HG02798 (cell line): ENCODE results near the gene ST7.

Experiments used
- ATAC-seq: cut with Tn5 transposase; IDR thresholded peaks from one replicate; pipeline ENCODE4 v1.9.1; 2021; ENCODE audit warnings: mild to moderate bottlenecking; ENCODE audit not compliant: unreplicated experiment, poor library complexity

ST7 gene

GRCh38 chr7:117172283-117172682, 219.0 kb downstream of the ST7 start:
- no peak for ATAC-seq

DNA sequence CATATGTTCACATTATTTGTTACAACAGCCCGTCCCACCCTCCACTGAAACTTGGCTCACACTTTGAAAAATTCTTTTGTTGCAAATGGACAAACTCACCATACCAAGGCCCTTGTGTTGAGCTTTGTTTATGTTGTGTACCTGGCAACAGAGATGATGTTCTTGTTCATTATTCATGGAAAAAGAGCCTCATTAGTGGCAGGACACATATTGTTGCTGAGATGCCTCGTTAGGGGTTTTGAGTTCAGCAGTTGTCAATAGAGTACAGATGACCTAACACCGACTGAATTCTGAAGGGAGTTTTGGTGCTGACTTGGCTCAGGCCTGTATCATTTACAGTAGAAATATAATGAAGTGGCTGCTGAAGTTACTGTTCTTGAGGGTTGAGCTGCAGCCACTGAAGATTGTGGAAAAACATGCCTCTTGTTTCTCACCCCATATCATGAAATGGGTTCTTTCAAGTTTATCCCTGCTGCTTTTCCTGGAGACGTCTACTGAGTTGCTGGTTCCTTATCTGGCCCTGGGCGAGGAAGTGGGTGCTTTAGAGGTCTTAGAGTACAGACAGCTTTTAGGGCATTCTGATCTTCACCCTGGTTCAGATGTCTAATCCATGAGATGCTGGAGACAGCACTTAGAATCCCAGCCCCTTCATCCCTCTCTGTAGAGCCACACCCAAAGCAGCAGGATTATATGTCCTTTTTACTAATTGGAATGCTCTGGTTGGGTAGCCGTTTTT, 219.9 kb downstream of the ST7 start:
- no peak for ATAC-seq

DNA sequence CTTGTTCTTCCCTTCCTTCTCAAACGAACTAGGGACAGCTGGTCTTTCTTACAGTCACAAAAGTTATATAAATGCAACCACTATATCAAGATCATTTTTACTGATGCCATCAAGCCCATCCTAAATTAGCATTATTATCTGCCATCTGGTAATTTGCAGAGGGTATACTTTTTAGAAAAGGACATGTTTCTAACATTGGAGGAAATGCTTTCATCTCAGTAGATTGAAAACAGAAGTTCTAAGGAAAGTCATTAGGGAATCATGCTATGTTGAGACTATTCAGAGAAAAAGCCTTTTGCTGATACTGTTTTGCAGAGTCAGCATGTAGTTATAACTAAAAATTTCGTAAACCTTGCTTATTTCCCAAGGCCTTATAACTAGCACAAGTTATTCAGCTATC, 222.9 kb downstream of the ST7 start:
- no peak for ATAC-seq

DNA sequence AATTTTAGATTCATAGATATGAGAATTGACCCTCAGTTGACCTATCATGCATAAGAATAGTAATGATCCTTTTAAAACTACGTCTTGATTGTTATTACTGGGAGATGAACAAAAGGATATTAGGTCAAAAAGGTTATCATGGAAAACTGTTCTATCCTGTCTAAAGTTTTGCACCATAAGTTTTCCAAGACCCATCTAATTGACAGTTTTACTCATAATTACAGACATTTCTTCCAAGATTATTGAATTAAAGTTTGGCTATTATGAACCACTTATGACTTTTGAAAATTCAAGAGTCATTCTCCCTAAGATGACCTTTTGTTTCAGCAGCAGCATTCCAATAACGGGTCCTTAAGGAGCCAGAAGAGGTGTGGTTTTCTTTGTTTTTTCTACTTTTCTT, 225.3 kb downstream of the ST7 start:
- ATAC-seq = no peak

DNA sequence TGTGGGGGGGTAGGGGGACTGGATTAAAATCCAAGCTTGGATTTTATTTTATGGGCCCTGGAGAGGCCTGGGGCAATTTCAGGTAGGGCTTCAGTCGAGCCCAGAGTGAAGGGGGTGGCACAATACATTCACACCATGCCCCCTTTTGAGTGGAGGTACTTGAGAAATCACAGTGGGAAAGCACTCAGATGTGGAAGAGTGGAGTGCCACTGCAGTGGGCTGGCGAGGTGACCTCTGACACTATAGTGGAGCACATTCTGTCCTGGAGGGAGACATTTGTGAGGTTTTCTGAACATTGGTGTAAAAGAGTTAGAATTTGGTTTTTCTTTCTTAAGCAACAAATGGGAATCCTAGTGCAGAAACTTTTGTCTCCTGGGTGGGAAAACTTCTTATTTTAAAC, 226.4 kb downstream of the ST7 start:
- ATAC-seq = no peak

GRCh38 chr7:117183729-117184128, 230.4 kb downstream of the ST7 start:
- no peak for ATAC-seq

DNA sequence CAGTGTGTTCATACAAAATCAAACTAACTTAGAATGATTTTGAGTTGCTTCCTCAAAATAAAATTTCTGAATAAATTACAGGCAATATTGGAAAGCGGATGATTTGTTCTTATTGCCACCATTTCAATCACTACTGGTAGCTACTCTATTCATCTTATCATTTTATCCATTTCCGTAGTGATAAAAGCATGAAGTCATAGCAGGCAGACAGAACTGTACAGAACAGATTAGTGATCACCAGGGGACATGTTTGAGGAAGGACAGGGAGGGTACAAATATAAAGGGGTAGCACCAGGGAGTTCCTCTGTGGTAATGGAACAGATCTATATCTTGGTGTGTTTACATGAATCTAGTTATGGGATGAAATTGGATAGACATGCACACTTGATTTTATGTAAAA, 231.1 kb downstream of the ST7 start:
- no peak for ATAC-seq

DNA sequence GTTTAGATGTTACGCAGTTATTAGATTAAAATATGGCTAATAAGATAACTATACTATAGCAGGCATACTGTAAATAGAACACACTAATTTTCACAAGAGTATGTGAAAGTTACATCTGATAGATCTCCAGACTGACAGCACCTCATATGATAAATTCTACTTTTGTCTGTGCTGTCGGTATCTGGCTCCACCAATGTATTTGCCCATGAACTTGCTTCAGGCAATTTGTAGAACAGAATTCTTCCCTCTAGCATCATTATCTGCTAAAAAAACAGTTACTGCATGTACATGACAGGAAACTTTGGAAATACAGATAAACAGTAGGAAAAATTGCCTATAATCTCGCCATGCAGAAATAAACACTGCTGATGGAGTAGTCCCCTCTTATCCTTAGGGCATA, 231.8 kb downstream of the ST7 start:
- ATAC-seq = no peak

DNA sequence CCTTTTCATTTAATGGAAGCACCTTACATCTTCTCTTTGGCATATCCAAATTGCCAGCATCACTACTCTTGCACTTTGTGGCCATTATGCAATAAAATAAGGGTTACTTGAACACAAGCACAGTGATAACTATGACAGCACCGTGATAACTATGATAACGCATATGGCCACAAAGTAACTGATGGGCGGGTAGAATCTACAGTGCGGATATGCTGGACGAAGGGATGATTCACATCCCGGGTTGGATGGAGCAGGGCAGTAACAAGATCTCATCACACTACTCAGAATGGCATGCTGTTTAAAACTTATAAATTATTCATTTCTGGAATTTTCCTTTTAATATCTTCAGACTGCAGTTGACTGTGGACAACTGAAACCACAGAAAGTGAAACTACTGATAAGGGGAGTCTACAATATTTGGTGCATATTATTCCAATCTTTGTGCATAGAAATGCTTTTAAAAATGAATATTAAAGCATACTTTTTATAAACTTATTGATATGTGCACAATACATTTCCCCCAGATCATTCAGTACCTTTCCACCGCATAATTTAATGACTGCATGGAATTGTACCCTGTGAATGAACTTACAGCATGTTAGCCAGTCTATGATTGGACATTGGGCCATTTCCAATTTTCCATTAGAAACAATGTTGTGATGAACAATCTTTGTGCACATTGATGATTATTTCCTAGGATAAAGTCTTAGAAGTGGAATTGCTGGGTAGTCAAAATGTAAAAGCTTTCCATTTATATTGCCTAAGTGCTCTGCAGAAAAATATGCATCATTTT, 233.1 kb downstream of the ST7 start:
- ATAC-seq = no peak

DNA sequence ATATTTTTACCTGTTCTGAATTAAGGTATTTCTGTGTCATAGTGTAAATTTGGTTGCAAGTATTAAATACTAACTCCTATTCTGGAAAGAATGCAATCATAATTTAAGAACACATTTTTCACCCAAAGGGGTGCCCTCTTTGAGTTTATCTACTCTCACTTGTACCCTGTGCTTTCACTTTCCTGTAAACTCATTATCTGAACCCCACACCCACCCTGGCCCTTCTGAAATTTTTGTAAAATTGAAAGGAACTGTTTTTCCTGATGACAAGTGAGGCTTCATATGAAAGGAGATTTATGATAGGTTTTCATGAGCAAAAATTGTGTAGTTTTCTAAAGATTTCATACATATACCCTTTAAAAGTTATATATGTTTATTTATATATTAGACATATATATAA, 235.1 kb downstream of the ST7 start:
- no peak for ATAC-seq

- no peak for ATAC-seq
Observed at GRCh38 chr7:117188949-117189592, 235.8 kb downstream of the ST7 start.

DNA sequence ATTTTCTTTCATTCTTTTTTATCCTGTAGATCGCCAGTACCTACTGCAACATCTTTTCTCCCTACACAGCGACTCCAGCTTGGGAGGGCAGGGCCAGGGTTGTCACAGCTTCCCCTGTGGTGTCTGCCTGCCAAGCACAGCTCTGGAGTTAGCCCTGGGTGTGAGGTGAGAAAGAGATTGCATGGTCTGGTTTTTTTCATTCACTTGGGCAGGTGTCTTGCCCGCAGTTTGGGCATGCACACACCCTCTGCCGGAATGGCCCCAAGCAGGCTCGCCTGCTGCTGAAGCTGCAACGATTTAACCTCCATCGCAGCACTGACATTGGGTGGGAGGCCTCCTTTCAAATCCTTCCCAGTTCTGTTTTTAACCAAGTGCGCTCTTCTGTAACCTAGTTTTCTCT, 236.8 kb downstream of the ST7 start:
- ATAC-seq = no peak

- ATAC-seq = no peak
Observed at GRCh38 chr7:117190746-117191435, 237.6 kb downstream of the ST7 start.

DNA sequence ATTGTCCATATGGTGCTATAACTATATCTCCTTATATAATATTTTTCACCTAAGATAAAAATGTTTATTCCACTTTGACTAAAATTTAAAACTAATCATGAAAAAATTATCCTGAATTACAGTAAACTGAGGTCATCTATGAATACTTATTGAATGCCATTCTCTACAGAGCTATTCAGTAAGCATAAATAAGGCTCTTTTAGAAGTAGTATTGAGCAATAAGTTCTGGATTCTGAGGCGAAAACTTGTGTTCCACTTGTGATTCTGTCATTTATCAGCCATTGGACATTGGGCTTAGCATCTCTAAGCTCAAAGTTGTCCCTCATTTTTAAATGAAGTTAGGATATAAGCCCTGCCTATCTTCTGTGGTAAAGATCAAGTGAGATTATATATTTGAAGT, 238.8 kb downstream of the ST7 start:
- no peak for ATAC-seq

GRCh38 chr7:117193564-117193963, 240.3 kb downstream of the ST7 start:
- ATAC-seq = no peak

DNA sequence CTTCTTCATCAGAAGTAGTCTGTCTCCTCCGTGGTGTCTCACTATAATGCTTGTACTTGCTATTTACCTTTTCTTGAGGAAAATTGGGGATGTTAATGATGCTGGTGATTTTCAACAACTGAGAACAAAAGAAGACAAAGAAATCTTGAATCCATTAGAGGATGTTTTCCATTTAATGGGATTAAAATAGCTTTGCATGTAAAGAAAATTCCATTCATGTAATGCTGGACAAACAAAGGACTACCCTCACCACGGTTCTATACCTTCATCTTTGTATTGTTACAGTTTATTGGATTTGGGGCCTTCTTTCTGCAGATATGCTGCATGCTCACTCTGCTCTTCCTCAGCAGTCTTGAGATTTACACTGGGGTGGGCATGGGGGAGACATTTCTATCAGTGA, 241.1 kb downstream of the ST7 start:
- no peak for ATAC-seq

DNA sequence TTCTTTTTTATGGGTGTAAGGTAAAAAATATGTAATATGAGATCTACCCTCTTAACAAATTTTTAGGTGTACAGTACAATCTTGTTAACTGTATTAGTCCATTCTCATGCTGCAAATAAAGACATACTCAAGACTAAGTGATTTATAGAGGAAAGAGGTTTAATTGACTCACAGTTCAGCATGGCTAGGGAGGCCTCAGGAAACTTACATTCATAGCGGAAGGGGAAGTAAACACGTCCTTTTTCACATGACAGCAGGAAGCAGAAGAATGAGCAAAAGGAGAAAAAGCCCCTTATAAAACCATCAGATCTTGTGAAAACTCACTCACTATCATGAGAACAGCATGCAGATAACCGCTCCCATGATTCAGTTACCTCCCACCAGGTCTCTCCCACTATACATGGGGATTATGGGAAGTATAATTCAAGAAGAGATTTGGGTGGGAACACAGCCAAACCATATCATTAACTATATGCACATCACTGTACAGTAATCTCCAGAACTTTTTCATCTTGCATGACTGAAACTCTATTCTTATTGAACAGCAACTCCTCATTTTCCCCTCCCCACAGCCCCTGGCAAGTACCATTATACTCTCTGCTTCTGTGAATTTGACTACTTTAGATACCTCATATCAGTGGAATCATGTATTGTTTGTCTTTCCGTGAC, 242.2 kb downstream of the ST7 start:
- no peak for ATAC-seq

DNA sequence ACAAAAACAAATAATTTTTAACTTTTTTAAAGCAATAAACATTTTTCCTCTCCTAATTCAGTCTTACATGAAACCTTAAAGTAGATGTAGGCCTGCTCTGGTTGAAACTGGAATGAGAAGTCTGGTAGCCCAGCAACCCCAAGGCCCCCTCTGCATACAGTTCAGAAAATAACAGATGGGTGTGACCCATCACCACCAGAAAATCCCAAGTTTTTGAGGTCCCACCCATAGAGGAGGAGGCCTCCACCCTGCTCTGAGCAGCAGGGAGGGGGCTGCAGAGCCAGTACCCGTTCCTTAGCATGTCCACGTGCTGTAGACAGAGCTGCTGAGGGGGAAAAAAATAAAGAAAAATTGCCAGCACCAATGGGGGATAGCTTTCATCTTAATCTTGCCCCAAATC, 246.8 kb downstream of the ST7 start:
- no peak for ATAC-seq

- no peak for ATAC-seq
Observed at GRCh38 chr7:117200786-117201458, 247.6 kb downstream of the ST7 start.

DNA sequence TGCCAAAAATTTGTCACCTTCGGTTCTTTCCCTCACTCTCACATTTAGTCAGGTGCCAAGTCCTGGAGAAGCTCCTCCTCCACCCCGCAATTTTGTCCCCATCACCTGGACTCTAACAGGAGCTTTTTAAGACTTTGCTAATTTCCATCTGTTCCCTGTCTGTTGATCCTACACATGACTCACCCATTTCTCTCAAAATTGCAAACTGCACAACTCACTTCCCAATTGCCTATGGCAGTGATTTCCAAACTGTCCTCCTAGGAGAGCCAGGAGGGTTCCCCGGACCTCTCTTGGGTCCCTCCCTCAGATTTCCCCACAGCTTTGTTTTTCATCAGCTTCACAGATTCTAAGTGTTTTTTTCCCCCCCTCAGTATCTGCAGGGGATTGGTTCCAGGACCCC, 249.2 kb downstream of the ST7 start:
- ATAC-seq = no peak
